Measurements from ENCODE around the gene OR6J1.

- no peak for TF ChIP-seq POLR2A (IDR thresholded peaks at IDR 0.05)
- no peak for TF ChIP-seq POLR2AphosphoS5 (IDR thresholded peaks at IDR 0.05)
Observed at GRCh38 chr14:22658946-22659345, 14.8 kb upstream of the OR6J1 start.
